CD14-positive monocyte (primary cell): ENCODE data around the gene ACRV1. TPM values are rescaled to one million over a fixed set of nuclear protein-coding genes. Genes with fewer than 3 reads are reported as not detected.

Experiments
- DNase-seq, 3 donors: peaks; one replicate each; pipeline ENCODE4 v3.0.0-alpha.2; 2011 to 2022
- H2AFZ ChIP-seq: 2 replicates; pipeline ENCODE4 v1.6.0; 2012; ENCODE audit warnings: mild to moderate bottlenecking, low read depth, low read length, inconsistent platforms; ENCODE audit not compliant: insufficient read depth, poor library complexity, severe bottlenecking
- H3K27ac ChIP-seq, 2 donors: 1 replicate in 1 of 2; 2 replicates in 1 of 2; pipeline ENCODE4 v1.5.1; 2012 to 2013; ENCODE audit warnings: low read length in 2 of 2, control low read depth in 1 of 2, inconsistent platforms in 1 of 2, low read depth in 1 of 2, mild to moderate bottlenecking in 1 of 2
- H3K27me3 ChIP-seq, 2 donors: one replicate each; pipeline versions ENCODE4 v1.6.0 to v1.6.1; 2011 to 2013; ENCODE audit warnings: low read length in 2 of 2; ENCODE audit not compliant: control insufficient read depth in 2 of 2, insufficient read depth in 2 of 2
- H3K36me3 ChIP-seq, 2 donors: replicated peaks in 1 of 2; 1 replicate in 1 of 2; 2 replicates in 1 of 2; pipeline versions ENCODE4 v1.5.1 to v1.6.1; 2012 to 2013; ENCODE audit warnings: low read length in 2 of 2, control low read depth in 1 of 2, inconsistent platforms in 1 of 2, mild to moderate bottlenecking in 1 of 2; ENCODE audit not compliant: insufficient read depth in 2 of 2, control insufficient read depth in 1 of 2
- H3K4me1 ChIP-seq, 2 donors: 1 replicate in 1 of 2; 2 replicates in 1 of 2; pipeline versions ENCODE4 v1.5.1 to v1.6.1; 2012 to 2013; ENCODE audit warnings: low read length in 2 of 2, control low read depth in 1 of 2, inconsistent platforms in 1 of 2, mild to moderate bottlenecking in 1 of 2, moderate library complexity in 1 of 2; ENCODE audit not compliant: insufficient read depth in 2 of 2, control insufficient read depth in 1 of 2
- H3K4me2 ChIP-seq: replicated peaks from 2 replicates; pipeline ENCODE3; 2012; ENCODE audit warnings: low read length, moderate library complexity, mild to moderate bottlenecking; ENCODE audit not compliant: poor library complexity, severe bottlenecking; ENCODE audit errors: extremely low read depth
- H3K4me3 ChIP-seq, 3 experiments: fragments of 200-600 bp in 1 of 3; sonication (generic) in 1 of 3; replicated peaks in 1 of 3; 1 replicate in 2 of 3; 2 replicates in 1 of 3; pipeline ENCODE4 v1.5.1; 2011 to 2013; ENCODE audit warnings: low read length in 3 of 3, mild to moderate bottlenecking in 3 of 3, control low read depth in 2 of 3, low read depth in 2 of 3, inconsistent platforms in 1 of 3, moderate library complexity in 1 of 3
- H3K79me2 ChIP-seq: 2 replicates; pipeline ENCODE4 v1.6.0; 2012; ENCODE audit warnings: mild to moderate bottlenecking, control low read depth, inconsistent platforms, low read length, moderate library complexity; ENCODE audit not compliant: insufficient read depth
- H3K9ac ChIP-seq: 2 replicates; pipeline ENCODE4 v1.6.0; 2017; ENCODE audit warnings: low read length, mild to moderate bottlenecking; ENCODE audit not compliant: insufficient read depth, poor library complexity, severe bottlenecking
- H3K9me3 ChIP-seq, 2 donors: replicated peaks in 1 of 2; 1 replicate in 1 of 2; 2 replicates in 1 of 2; pipeline versions ENCODE4 v1.5.1 to v1.6.1; 2012 to 2013; ENCODE audit warnings: low read length in 2 of 2, control low read depth in 1 of 2; ENCODE audit not compliant: control insufficient read depth in 1 of 2, insufficient read depth in 1 of 2
- H4K20me1 ChIP-seq: 2 replicates; pipeline ENCODE4 v1.6.0; 2012; ENCODE audit warnings: mild to moderate bottlenecking, low read length, control low read depth, moderate library complexity; ENCODE audit not compliant: insufficient read depth
- H3K27ac Mint-ChIP-seq, 7 donors: one replicate each; pipeline ENCODE4 v1.8.0; 2020; ENCODE audit warnings: mild to moderate bottlenecking in 7 of 7, mixed read lengths in 7 of 7, moderate library complexity in 6 of 7, inconsistent platforms in 2 of 7
- H3K27me3 Mint-ChIP-seq, 3 donors: one replicate each; pipeline ENCODE4 v1.8.0; 2021 to 2022; ENCODE audit warnings: low read depth in 3 of 3, mild to moderate bottlenecking in 3 of 3, mixed read lengths in 3 of 3, moderate library complexity in 3 of 3, inconsistent platforms in 1 of 3
- H3K36me3 Mint-ChIP-seq, 2 donors: one replicate each; pipeline ENCODE4 v1.8.0; 2020; ENCODE audit warnings: mixed read lengths in 2 of 2, inconsistent platforms in 1 of 2, mild to moderate bottlenecking in 1 of 2
- H3K4me1 Mint-ChIP-seq: one replicate; pipeline ENCODE4 v1.8.0; 2020; ENCODE audit warnings: mild to moderate bottlenecking, mixed read lengths
- H3K4me3 Mint-ChIP-seq, 2 donors: one replicate each; pipeline ENCODE4 v1.8.0; 2020; ENCODE audit warnings: mild to moderate bottlenecking in 2 of 2, mixed read lengths in 2 of 2, moderate library complexity in 1 of 2
- H3K9me3 Mint-ChIP-seq, 7 donors: one replicate each; pipeline ENCODE4 v1.8.0; 2020 to 2022; ENCODE audit warnings: mixed read lengths in 7 of 7, mild to moderate bottlenecking in 6 of 7, moderate library complexity in 6 of 7, inconsistent platforms in 2 of 7
- WGBS: methylation state at CpG from one replicate; pipeline ENCODE4 v1.1.5; 2013; ENCODE audit warnings: missing lambda C conversion rate; ENCODE audit not compliant: insufficient coverage; 5-methylcytosine and 5-hydroxymethylcytosine counted together
- intact Hi-C, 2 donors: fragments of 100-400 bp; cut with micrococcal nuclease; formaldehyde crosslinking; loops; one replicate each; pipeline versions ENCODE4 v1.15.0 to v1.15.1; 2023
- polyA plus RNA-seq, 3 donors: library from polyadenylated mRNA; depleted of rRNA in 1 of 3; unstranded in 2 of 3; stranded (reverse) in 1 of 3; fragments of 300-500 nt in 2 of 3; fragments of >200 nt in 1 of 3; fragmentation: Illumina TruSeq in 2 of 3; gene quantifications; 1 replicate in 2 of 3; 2 replicates in 1 of 3; pipeline ENCODE4 v1.2.3, GENCODE V29; 2012 to 2021
- TF ChIP-seq, protein P1 (sequence below): fragments of 200-600 bp; IDR thresholded peaks from one replicate; pipeline ENCODE4 v1.8.0; 2022; ENCODE audit warnings: antibody characterized with exemption, mild to moderate bottlenecking

ACRV1 gene
- polyA plus RNA-seq, 3 donors: not detected

DNA sequence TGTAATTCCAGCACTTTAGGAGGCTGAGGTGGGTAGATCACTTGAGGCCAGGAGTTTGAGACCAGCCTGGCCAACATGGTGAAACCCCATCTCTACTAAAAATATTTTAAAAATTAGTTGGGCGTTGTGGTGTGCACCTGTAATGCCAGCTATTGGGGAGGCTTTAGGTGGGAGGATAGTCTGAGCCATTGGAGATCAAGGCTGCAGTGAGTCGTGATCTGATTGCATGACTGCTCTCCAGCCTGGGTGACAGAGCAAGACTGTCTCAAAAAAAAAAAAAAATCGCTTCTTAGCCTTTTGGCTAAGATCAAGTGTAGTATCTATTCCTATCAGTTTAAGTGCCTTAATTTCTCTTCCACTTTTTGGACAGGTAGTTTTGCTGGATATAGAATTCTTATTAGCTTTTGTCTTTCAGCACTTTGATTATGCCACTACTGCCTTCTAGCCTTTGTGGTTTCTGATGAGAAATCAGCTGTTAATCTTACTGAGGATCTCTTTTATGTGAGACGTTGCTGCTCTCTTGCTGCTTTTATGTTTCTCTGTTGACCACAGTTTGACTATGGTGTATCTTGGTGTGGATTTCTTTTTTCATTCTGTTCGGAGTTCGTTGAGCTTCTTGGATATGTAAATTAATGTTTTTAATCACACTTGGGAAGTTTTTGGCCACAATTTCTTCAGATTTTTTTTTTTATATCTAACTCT, 31.0 kb downstream of the ACRV1 start:
- Mint-ChIP-seq H3K4me3 (no peak overlapping the region), H3K36me3 (peaks cover 41 to 69% of the 10 kb centered on the region in 2 donors), H3K27ac (no peak overlapping the region), H3K9me3 (peaks cover 0 to 3% (median 0%) of the 10 kb centered on the region in 7 donors), H3K4me1 (no peaks in the 10 kb centered on the region), H3K27me3 (peaks cover 0 to 2% (median 0%) of the 10 kb centered on the region in 3 donors)
- H3K36me3 ChIP-seq: peaks cover 4 to 56% of the 10 kb centered on the region in 2 donors
- H3K27ac ChIP-seq: no peak overlapping the region
- no peaks in the 10 kb centered on the region for H4K20me1 ChIP-seq
- DNase-seq: no peak
- WGBS: 100% methylated on average over 1 of the region's 6 CpGs
- no peaks in the 10 kb centered on the region for H3K4me1 ChIP-seq
- no peak overlapping the region for H3K4me3 ChIP-seq
- TF ChIP-seq, protein P1, sequence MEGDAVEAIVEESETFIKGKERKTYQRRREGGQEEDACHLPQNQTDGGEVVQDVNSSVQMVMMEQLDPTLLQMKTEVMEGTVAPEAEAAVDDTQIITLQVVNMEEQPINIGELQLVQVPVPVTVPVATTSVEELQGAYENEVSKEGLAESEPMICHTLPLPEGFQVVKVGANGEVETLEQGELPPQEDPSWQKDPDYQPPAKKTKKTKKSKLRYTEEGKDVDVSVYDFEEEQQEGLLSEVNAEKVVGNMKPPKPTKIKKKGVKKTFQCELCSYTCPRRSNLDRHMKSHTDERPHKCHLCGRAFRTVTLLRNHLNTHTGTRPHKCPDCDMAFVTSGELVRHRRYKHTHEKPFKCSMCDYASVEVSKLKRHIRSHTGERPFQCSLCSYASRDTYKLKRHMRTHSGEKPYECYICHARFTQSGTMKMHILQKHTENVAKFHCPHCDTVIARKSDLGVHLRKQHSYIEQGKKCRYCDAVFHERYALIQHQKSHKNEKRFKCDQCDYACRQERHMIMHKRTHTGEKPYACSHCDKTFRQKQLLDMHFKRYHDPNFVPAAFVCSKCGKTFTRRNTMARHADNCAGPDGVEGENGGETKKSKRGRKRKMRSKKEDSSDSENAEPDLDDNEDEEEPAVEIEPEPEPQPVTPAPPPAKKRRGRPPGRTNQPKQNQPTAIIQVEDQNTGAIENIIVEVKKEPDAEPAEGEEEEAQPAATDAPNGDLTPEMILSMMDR: no peak
- no peak overlapping the region for H3K4me2 ChIP-seq
- H3K9me3 ChIP-seq: no peaks in the 10 kb centered on the region
- H2AFZ ChIP-seq: no peak overlapping the region
- intact Hi-C loops: no loop called here
- no peaks in the 10 kb centered on the region for H3K79me2 ChIP-seq
- H3K9ac ChIP-seq: no peak overlapping the region
- no peaks in the 10 kb centered on the region for H3K27me3 ChIP-seq

DNA sequence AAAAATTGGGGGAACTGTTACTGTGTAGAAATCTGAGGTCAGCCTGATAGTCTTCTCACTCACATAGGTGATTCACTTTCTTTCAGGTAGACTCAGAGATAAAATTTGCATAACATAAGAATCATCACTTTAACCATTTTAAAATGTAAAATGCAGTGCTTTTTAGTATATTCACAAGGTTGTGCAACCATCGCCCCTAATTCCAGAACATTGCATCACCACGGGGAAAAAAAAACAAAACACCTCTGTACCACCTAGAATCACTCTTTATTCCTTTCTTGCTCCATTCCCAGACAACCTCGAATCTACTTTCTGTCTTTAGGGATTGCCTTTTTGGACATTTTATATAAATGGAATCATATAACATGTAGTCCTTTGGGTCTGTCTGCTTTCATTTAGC, 34.8 kb downstream of the ACRV1 start:
- H3K27ac Mint-ChIP-seq: no peak overlapping the region
- H3K9me3 Mint-ChIP-seq: peaks cover 0 to 3% (median 0%) of the 10 kb centered on the region in 7 donors
- Histone ChIP-seq H3K79me2 (no peaks in the 10 kb centered on the region), H4K20me1 (no peaks in the 10 kb centered on the region), H3K36me3 (peaks cover 4 to 48% of the 10 kb centered on the region in 2 donors), H3K4me2 (no peak overlapping the region), H3K9ac (no peak overlapping the region), H3K4me1 (no peaks in the 10 kb centered on the region), H3K27me3 (no peaks in the 10 kb centered on the region), H3K27ac (no peak overlapping the region), H3K9me3 (no peaks in the 10 kb centered on the region), H2AFZ (no peak overlapping the region), H3K4me3 (no peak overlapping the region)
- WGBS: 80% methylated on average over 1 of the region's 3 CpGs
- H3K4me3 Mint-ChIP-seq: no peak overlapping the region
- no peaks in the 10 kb centered on the region for H3K4me1 Mint-ChIP-seq
- H3K27me3 Mint-ChIP-seq: peaks cover 0 to 2% (median 0%) of the 10 kb centered on the region in 3 donors
- intact Hi-C loops: no loop called here
- TF ChIP-seq, protein P1: no peak
- peaks cover 50 to 77% of the 10 kb centered on the region in 2 donors for H3K36me3 Mint-ChIP-seq
- DNase-seq: no peak
